Epithelial cell of esophagus (primary cell): ENCODE measurements around the gene HTRA3.

ENCODE experiments used
- DNase-seq: peaks from one replicate; pipeline ENCODE4 v3.0.0; 2010; ENCODE audit warnings: low read depth
- H3K4me3 ChIP-seq: 2 replicates; pipeline ENCODE4 v1.5.1; 2011; ENCODE audit warnings: mild to moderate bottlenecking, low read length, control low read depth
- TF ChIP-seq, protein P1 (sequence below): IDR thresholded peaks from 2 replicates; pipeline ENCODE4 v1.5.1; 2011; ENCODE audit warnings: low read depth, mild to moderate bottlenecking, low read length, control low read depth, inconsistent platforms; ENCODE audit not compliant: insufficient read depth; ENCODE audit errors: missing control alignments

Gene HTRA3

GRCh38 chr4:8239226-8239625 lies 30.3 kb upstream of the HTRA3 start:
- H3K4me3 ChIP-seq = no peak overlapping the region
- DNase-seq = no peak
- TF ChIP-seq, protein P1, sequence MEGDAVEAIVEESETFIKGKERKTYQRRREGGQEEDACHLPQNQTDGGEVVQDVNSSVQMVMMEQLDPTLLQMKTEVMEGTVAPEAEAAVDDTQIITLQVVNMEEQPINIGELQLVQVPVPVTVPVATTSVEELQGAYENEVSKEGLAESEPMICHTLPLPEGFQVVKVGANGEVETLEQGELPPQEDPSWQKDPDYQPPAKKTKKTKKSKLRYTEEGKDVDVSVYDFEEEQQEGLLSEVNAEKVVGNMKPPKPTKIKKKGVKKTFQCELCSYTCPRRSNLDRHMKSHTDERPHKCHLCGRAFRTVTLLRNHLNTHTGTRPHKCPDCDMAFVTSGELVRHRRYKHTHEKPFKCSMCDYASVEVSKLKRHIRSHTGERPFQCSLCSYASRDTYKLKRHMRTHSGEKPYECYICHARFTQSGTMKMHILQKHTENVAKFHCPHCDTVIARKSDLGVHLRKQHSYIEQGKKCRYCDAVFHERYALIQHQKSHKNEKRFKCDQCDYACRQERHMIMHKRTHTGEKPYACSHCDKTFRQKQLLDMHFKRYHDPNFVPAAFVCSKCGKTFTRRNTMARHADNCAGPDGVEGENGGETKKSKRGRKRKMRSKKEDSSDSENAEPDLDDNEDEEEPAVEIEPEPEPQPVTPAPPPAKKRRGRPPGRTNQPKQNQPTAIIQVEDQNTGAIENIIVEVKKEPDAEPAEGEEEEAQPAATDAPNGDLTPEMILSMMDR = no peak

DNA sequence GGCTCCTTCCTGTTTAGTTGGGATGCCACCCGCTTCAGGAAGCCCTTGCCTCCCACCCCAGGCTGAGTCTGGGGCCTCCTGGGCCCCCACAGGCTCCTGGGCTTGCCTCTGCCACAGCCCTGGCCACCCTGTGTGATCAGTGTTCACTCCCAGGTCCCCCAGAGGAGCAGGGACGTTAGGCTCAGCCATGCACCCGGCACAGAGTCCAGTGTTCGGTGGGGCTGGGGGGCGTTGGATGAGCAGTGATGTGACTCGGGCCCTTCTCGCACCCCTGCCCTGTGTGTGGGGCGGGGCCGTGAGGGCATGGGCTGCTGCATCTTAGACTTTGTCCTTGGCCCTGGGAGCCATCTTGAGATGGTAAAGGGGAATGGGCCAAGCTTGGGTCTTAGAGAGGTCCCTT lies 29.9 kb upstream of the HTRA3 start:
- no peak for DNase-seq
- no peak overlapping the region for H3K4me3 ChIP-seq
- TF ChIP-seq, protein P1 = no peak

DNA sequence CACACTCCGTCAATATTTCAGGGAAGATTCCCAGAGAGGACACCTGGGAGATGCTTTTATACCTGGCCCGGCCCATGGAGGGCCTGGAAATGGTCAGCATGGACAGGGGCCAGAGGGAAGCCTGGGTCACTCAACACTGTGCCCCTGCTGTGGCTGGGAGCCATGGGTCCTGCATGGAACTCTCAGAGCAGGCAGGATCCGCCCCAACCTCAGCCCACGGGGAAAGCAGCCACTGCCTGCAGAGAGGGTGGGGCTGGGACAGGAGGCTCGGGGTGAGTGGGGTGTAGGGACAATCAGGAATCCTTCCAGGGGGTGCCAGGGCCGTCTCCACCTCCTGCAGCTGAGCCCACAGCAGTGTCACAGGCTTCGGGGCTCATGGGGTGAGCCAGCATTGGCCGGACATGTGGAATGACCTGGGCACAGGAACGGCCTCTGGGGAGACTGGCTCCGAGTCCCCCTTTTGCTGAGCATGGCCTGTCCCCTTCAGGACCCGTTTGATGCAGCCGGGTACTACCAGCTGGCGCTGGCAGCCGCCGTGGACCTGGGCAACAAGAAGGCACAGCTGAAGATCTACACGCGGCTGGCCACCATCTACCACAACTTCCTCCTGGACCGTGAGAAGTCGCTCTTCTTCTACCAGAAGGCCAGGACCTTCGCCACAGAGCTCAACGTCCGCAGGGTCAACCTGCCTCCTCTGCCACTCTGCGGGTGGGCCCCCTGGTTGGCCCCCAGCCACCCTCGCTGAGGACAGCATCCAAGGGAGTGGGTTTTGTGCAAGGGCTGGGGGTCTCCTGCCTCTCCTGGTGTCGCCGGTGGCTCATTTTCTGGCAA lies 29.1 kb upstream of the HTRA3 start:
- no peak overlapping the region for H3K4me3 ChIP-seq
- no peak for DNase-seq
- TF ChIP-seq, protein P1 = no peak

- no peak overlapping the region for H3K4me3 ChIP-seq
- DNase-seq = no peak
- TF ChIP-seq, protein P1 = no peak
These were observed 28.3 kb upstream of the HTRA3 start for GRCh38 chr4:8241211-8241779.

GRCh38 chr4:8241895-8242696 lies 27.5 kb upstream of the HTRA3 start:
- peak; percentile 61 for DNase-seq
- no peak overlapping the region for H3K4me3 ChIP-seq
- TF ChIP-seq, protein P1 = peak; percentile 89

DNA sequence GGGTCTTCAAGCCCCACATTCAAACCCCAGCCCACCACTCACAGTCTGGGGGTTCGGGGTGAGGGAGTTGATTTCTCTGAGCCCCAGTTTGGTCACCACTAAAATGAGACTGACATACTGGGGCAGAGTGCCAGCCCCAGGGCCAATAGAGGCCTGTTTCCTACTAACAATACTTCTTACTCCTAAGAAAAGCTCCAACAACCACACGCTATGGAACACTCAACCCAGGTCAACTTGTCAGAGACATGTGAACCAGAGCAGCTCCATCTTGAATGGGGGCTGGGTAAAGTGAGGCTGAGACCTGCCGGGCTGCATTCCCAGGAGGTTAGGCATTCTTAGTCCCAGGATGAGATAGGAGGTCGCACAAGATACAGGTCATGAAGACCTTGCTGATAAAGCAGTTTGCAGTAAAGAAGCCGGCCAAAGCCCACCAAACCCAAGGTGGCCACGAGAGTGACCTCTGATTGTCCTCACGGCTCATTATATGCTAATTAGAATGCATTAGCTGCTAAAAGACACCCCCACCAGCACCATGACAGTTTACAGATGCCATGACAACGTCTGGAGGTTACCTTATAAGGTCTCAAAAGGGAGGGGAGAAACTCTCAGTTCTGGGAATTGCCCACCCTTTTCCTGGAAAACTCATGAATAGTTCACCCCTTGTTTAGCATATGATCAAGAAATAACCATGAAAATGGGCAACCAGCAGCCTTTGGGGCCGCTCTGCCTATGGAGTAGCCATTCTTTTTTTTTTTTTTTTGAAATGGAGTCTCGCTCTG lies 26.6 kb upstream of the HTRA3 start:
- TF ChIP-seq, protein P1 = no peak
- DNase-seq = peak; percentile 23
- H3K4me3 ChIP-seq = no peak overlapping the region
